ENCODE data around the gene VEPH1. TPM values are rescaled to one million over a fixed set of nuclear protein-coding genes. Genes with fewer than 3 reads are reported as not detected.

Gene VEPH1
- total RNA-seq, 1 experiment from 2014 or later, result 35.1 TPM

- no TSS peak for BruUV-seq (replicated peaks)
- TF ChIP-seq CTCF (IDR thresholded peaks at IDR 0.05; ENCODE audit: unreplicated experiment), result no peak
- CTCF ChIA-PET, result no interaction called here
- intact Hi-C loops (cut with micrococcal nuclease; ENCODE audit: unreplicated experiment), result no loop called here
- Mint-ChIP-seq H3K4me1 (ENCODE audit: low read depth, unreplicated experiment) (no peaks in the 10 kb centered on the region), H3K36me3 (ENCODE audit: insufficient read depth, unreplicated experiment) (no peaks in the 10 kb centered on the region), H3K27me3 (ENCODE audit: unreplicated experiment) (no peaks in the 10 kb centered on the region), H3K9me3 (ENCODE audit: low read depth, unreplicated experiment) (peaks cover 2% of the 10 kb centered on the region), H3K4me3 (ENCODE audit: low read depth, unreplicated experiment) (no peak overlapping the region), H3K27ac (ENCODE audit: unreplicated experiment) (no peak overlapping the region)
- DNase-seq, result no peak
Observed at GRCh38 chr3:157423337-157423736, 79.9 kb downstream of the VEPH1 start.

- Mint-ChIP-seq H3K27ac (ENCODE audit: unreplicated experiment) (no peak overlapping the region), H3K27me3 (ENCODE audit: unreplicated experiment) (no peaks in the 10 kb centered on the region), H3K36me3 (ENCODE audit: insufficient read depth, unreplicated experiment) (no peaks in the 10 kb centered on the region), H3K9me3 (ENCODE audit: low read depth, unreplicated experiment) (peaks cover 2% of the 10 kb centered on the region), H3K4me3 (ENCODE audit: low read depth, unreplicated experiment) (no peak overlapping the region), H3K4me1 (ENCODE audit: low read depth, unreplicated experiment) (no peaks in the 10 kb centered on the region)
- no peak for DNase-seq
- no peak for TF ChIP-seq CTCF (IDR thresholded peaks at IDR 0.05; ENCODE audit: unreplicated experiment)
- BruUV-seq (replicated peaks), result no TSS peak
- CTCF ChIA-PET, result no interaction called here
- intact Hi-C loops (cut with micrococcal nuclease; ENCODE audit: unreplicated experiment), result no loop called here
Observed at GRCh38 chr3:157420606-157421130, 82.5 kb downstream of the VEPH1 start.

DNA sequence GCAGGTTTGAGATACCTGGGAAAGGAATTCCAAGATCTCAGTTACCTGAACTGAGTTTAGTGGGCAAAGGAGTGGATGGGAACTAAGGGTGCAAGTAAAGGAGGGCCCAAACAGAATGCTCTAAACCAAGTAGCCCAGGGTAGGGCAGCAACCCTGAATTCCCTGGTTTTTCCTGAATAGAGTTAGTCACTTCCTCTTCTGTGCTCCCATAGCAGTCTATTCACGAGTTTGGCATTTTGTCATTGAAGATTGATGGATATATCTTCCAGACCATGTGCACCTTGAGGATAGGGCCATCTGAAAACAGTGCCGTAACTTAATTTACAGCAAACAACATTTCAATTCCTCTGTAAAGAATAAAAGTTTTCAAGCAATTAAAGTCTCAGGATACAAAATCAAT, 85.1 kb downstream of the VEPH1 start:
- no peak for DNase-seq
- Mint-ChIP-seq H3K36me3 (ENCODE audit: insufficient read depth, unreplicated experiment) (no peaks in the 10 kb centered on the region), H3K27ac (ENCODE audit: unreplicated experiment) (no peak overlapping the region), H3K9me3 (ENCODE audit: low read depth, unreplicated experiment) (no peaks in the 10 kb centered on the region), H3K27me3 (ENCODE audit: unreplicated experiment) (no peaks in the 10 kb centered on the region), H3K4me1 (ENCODE audit: low read depth, unreplicated experiment) (no peaks in the 10 kb centered on the region), H3K4me3 (ENCODE audit: low read depth, unreplicated experiment) (no peak overlapping the region)
- no peak for TF ChIP-seq CTCF (IDR thresholded peaks at IDR 0.05; ENCODE audit: unreplicated experiment)
- CTCF ChIA-PET, result interaction anchor here (0.6 kb wide), 1 partner anchor 1036 kb away, joined by 12 read pairs; no protein-coding TSS in a partner anchor
- BruUV-seq (replicated peaks), result no TSS peak
- intact Hi-C loops (cut with micrococcal nuclease; ENCODE audit: unreplicated experiment), result no loop called here

DNA sequence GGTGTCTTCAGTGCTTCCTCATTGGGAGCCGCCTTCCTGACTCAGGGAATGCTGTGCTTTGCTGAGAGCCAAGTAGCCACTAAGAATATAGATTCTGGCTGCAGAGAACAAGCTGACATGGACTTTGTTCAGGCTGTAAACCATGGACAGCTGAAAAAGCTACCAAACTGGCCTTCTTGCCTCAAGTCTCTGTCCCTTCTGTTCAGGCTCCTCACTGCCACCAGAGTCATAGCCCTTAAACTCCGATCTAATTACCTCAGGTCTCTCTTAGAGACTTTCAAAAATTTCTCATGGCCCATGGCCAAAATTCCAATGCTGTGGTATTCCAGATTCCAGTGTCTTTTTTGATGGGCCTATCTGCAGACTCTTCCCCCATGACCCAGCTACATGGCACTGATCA, 86.0 kb downstream of the VEPH1 start:
- CTCF ChIA-PET, result interaction anchor here (0.6 to 1.2 kb wide), 2 partner anchors 19 to 1036 kb away, joined by 4 to 12 read pairs; partner anchors contain the start of gene PTX3
- DNase-seq, result no peak
- no peak overlapping the region for H3K4me3 Mint-ChIP-seq (ENCODE audit: low read depth, unreplicated experiment)
- intact Hi-C loops (cut with micrococcal nuclease; ENCODE audit: unreplicated experiment), result no loop called here
- no peaks in the 10 kb centered on the region for H3K4me1 Mint-ChIP-seq (ENCODE audit: low read depth, unreplicated experiment)
- H3K27me3 Mint-ChIP-seq (ENCODE audit: unreplicated experiment), result no peaks in the 10 kb centered on the region
- no TSS peak for BruUV-seq (replicated peaks)
- no peak for TF ChIP-seq CTCF (IDR thresholded peaks at IDR 0.05; ENCODE audit: unreplicated experiment)
- H3K36me3 Mint-ChIP-seq (ENCODE audit: insufficient read depth, unreplicated experiment), result no peaks in the 10 kb centered on the region
- no peak overlapping the region for H3K27ac Mint-ChIP-seq (ENCODE audit: unreplicated experiment)
- H3K9me3 Mint-ChIP-seq (ENCODE audit: low read depth, unreplicated experiment), result no peaks in the 10 kb centered on the region
